NCI-H1417 (cell line): ENCODE results near the gene VPS37D.
A peak's percentile ranks its signal among the peaks of the same experiment; 100 is the strongest.
"Not testable (repeated sequence)": the region's sequence is repeated elsewhere in the genome, so short reads cannot be mapped to it uniquely, and the experiment has no call there.

Experiments used
- DNase-seq, 3 experiments: peaks; one replicate each; lab custom pipeline; 2025; lab: John Stamatoyannopoulos, UW

The VPS37D gene

GRCh38 chr7:73706126-73707044 lies 38.8 kb downstream of the VPS37D start:
- DNase-seq = peak in 1 of 3 experiments; percentile 47

GRCh38 chr7:73707045-73707631 lies 39.5 kb downstream of the VPS37D start:
- DNase-seq = peak; percentile 47 to 96 (median 93)

- DNase-seq = no peak
Observed at GRCh38 chr7:73708961-73709549, 41.4 kb downstream of the VPS37D start.

- DNase-seq = no peak
Observed at GRCh38 chr7:73712773-73713172, 45.1 kb downstream of the VPS37D start.

- DNase-seq = not testable (repeated sequence)
Observed at GRCh38 chr7:73713319-73713718, 45.7 kb downstream of the VPS37D start.

GRCh38 chr7:73715648-73716317 lies 48.2 kb downstream of the VPS37D start:
- DNase-seq = peak; percentile 75 to 90 (median 77)

- DNase-seq = no peak
Observed at GRCh38 chr7:73716318-73716890, 48.8 kb downstream of the VPS37D start.

GRCh38 chr7:73717025-73717807 lies 49.6 kb downstream of the VPS37D start:
- no peak for DNase-seq

- no peak for DNase-seq
Observed at GRCh38 chr7:73717991-73718405, 50.4 kb downstream of the VPS37D start.

- DNase-seq = no peak
Observed at GRCh38 chr7:73718438-73718881, 50.8 kb downstream of the VPS37D start.

GRCh38 chr7:73718905-73719805 lies 51.5 kb downstream of the VPS37D start, which contains the start of gene STX1A:
STX1A (minus strand) TSS chr7:73719669; CDS start chr7:73719631, 38 bp downstream.
- peak; percentile 81 to 83 (median 81) for DNase-seq

- peak in 1 of 3 experiments; percentile 63 for DNase-seq
Observed at GRCh38 chr7:73719806-73720169, 52.2 kb downstream of the VPS37D start.

- DNase-seq = not testable (repeated sequence)
Observed at GRCh38 chr7:73720443-73720842, 52.8 kb downstream of the VPS37D start.

- DNase-seq = no peak
Observed at GRCh38 chr7:73721377-73721817, 53.8 kb downstream of the VPS37D start.
